Right atrium auricular region (tissue), 2 donors: ENCODE measurements around the gene HRC. TPM values are rescaled to one million over a fixed set of nuclear protein-coding genes. Genes with fewer than 3 reads are reported as not detected.
"Not testable (repeated sequence)": the region's sequence is repeated elsewhere in the genome, so short reads cannot be mapped to it uniquely, and the experiment has no call there.

Experiments used
- DNase-seq: peaks from one replicate; pipeline ENCODE4 v3.0.0-alpha.2; 2019; ENCODE audit warnings: low spot score
- H3K27ac ChIP-seq, 2 donors: fragments of 200-600 bp; sonication (generic); 1 replicate in 1 of 2; 2 replicates in 1 of 2; pipeline ENCODE4 v1.5.1; 2016 to 2019
- H3K27me3 ChIP-seq, 2 donors: fragments of 200-600 bp; sonication (generic); one replicate each; pipeline versions ENCODE4 v1.5.1 to v1.6.0; 2017 to 2019
- H3K36me3 ChIP-seq: fragments of 200-600 bp; sonication (generic); one replicate; pipeline ENCODE4 v1.5.1; 2016
- H3K4me1 ChIP-seq, 2 donors: fragments of 200-600 bp; sonication (generic); one replicate each; pipeline versions ENCODE4 v1.5.1 to v1.6.0; 2017 to 2019
- H3K4me3 ChIP-seq, 2 donors: fragments of 200-600 bp; sonication (generic); 1 replicate in 1 of 2; 2 replicates in 1 of 2; pipeline ENCODE4 v1.5.1; 2017 to 2019; ENCODE audit warnings: mild to moderate bottlenecking in 1 of 2, moderate library complexity in 1 of 2
- H3K9me3 ChIP-seq, 2 donors: fragments of 200-600 bp; sonication (generic); one replicate each; pipeline ENCODE4 v1.5.1; 2019
- total RNA-seq, 2 donors: library from RNA; depleted of rRNA; stranded (reverse); fragments of >200 nt; gene quantifications; one replicate each; pipeline ENCODE4 v1.1.0, GENCODE V29; 2016
- TF ChIP-seq, protein P1 (sequence below), 2 donors: fragments of 200-600 bp; sonication (generic); IDR thresholded peaks; one replicate each; pipeline ENCODE4 v1.5.1; 2019; ENCODE audit warnings: antibody characterized with exemption in 2 of 2

HRC gene
- total RNA-seq, 2 donors from 2014 or later: 558 to 1,164 TPM

DNA sequence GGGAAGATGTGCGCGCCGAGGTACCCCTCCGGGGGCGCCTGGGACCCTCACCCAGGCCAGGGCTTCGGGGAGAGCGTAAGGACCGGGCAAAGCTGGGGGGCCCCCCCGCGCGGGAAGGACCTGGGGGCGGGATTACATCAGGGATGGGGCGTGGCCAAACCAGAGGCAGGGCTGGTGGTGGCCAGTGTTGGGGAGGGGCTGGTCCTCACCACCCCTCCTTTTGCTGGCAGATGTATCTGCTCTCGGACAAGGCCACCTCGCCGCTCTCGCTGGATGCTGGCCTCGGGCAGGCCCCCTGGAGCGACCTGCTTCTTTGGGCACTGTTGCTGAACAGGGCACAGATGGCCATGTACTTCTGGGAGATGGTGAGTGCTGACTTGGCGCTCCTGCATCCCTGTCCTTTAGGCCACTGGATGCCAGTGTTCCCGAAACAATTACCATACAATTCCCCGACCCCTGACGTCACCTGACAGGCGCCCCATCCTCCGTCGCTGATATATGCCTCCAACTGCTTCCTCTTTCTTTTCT is 27.7 kb upstream of the HRC start:
- no peaks in the 10 kb centered on the region for H3K9me3 ChIP-seq
- no peaks in the 10 kb centered on the region for H3K4me1 ChIP-seq
- no peak overlapping the region for H3K4me3 ChIP-seq
- TF ChIP-seq, protein P1, sequence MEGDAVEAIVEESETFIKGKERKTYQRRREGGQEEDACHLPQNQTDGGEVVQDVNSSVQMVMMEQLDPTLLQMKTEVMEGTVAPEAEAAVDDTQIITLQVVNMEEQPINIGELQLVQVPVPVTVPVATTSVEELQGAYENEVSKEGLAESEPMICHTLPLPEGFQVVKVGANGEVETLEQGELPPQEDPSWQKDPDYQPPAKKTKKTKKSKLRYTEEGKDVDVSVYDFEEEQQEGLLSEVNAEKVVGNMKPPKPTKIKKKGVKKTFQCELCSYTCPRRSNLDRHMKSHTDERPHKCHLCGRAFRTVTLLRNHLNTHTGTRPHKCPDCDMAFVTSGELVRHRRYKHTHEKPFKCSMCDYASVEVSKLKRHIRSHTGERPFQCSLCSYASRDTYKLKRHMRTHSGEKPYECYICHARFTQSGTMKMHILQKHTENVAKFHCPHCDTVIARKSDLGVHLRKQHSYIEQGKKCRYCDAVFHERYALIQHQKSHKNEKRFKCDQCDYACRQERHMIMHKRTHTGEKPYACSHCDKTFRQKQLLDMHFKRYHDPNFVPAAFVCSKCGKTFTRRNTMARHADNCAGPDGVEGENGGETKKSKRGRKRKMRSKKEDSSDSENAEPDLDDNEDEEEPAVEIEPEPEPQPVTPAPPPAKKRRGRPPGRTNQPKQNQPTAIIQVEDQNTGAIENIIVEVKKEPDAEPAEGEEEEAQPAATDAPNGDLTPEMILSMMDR (IDR thresholded peaks at IDR 0.05): no peak
- H3K27me3 ChIP-seq: no peaks in the 10 kb centered on the region
- peaks cover 39% of the 10 kb centered on the region for H3K36me3 ChIP-seq
- no peak overlapping the region for H3K27ac ChIP-seq
- no peak for DNase-seq

DNA sequence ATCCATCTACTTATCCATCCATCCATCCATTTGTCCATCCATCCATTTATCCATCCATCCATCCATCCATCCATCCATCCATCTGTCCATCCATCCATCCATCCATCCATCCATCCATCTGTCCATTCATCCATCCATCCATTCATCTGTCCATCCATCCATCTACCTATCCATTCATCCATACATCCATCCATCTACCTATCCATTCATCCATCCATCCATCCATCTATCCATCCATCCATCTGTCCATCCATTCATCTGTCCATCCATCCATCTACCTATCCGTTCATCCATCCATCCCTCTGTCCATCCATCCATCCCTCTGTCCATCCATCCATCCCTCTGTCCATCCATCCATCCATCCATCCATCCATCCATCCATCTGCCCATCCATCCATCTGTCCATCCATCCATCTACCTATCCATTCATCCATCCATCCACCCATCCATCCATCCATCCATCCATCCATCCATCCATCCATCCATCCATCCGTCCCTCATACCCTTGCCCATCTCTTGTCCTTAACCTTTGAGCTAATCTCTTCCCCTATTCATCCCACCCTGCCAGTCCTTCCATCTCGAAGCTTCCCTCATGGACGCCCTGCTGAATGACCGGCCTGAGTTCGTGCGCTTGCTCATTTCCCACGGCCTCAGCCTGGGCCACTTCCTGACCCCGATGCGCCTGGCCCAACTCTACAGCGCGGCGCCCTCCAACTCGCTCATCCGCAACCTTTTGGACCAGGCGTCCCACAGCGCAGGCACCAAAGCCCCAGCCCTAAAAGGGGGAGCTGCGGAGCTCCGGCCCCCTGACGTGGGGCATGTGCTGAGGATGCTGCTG is 27.0 kb upstream of the HRC start:
- H3K4me3 ChIP-seq, H3K4me1 ChIP-seq, H3K27me3 ChIP-seq, H3K27ac ChIP-seq, DNase-seq, H3K9me3 ChIP-seq: not testable (repeated sequence)
- peaks cover 36% of the 10 kb centered on the region for H3K36me3 ChIP-seq

DNA sequence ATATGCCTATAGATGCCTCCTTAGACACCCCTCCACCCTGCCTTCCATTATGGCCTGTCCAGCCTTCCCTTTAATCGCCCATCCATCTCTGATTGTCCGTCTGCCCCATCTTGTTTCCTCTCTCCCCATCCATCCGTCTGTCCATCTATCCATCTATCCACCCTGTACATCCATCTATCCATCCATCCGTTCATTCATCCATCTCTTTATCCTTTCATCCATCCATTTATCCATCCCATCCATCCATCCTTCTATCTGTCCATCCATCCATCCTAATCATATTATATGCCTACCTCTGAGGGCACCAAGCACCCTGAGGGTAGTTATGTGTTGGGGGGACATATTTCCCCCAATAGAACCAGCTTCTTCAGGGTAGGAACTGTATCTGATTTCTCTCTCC is 25.5 kb upstream of the HRC start:
- Histone ChIP-seq H3K9me3 (no peaks in the 10 kb centered on the region), H3K36me3 (peaks cover 26% of the 10 kb centered on the region), H3K27ac (no peak overlapping the region), H3K4me3 (no peak overlapping the region), H3K27me3 (no peaks in the 10 kb centered on the region), H3K4me1 (no peaks in the 10 kb centered on the region)
- TF ChIP-seq, protein P1 (IDR thresholded peaks at IDR 0.05): no peak
- DNase-seq: no peak

- Histone ChIP-seq H3K4me3 (no peak overlapping the region), H3K27me3 (no peaks in the 10 kb centered on the region), H3K36me3 (peaks cover 65% of the 10 kb centered on the region), H3K27ac (no peak overlapping the region), H3K9me3 (no peaks in the 10 kb centered on the region), H3K4me1 (no peaks in the 10 kb centered on the region)
- TF ChIP-seq, protein P1 (IDR thresholded peaks at IDR 0.05): no peak
- DNase-seq: no peak
Measured at GRCh38 chr19:49173198-49173597, 18.0 kb upstream of the HRC start.

GRCh38 chr19:49168421-49168820 is 13.2 kb upstream of the HRC start:
- H3K36me3 ChIP-seq: peaks cover 56% of the 10 kb centered on the region

DNA sequence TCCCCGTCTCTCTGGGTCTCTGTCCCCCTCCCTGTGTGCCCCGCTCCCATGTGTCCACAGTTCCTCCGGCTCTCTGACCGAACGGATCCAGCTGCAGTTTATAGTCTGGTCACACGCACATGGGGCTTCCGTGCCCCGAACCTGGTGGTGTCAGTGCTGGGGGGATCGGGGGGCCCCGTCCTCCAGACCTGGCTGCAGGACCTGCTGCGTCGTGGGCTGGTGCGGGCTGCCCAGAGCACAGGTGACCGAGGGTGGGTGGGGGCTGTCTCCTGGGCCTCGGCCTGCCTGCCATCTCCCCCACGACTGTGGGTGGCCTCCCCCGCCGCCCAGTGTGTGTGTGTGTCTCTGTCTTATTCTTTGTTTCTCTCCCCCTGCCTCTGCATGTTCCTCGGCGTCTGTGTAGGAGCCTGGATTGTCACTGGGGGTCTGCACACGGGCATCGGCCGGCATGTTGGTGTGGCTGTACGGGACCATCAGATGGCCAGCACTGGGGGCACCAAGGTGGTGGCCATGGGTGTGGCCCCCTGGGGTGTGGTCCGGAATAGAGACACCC is 12.7 kb upstream of the HRC start:
- TF ChIP-seq, protein P1 (IDR thresholded peaks at IDR 0.05): no peak
- Histone ChIP-seq H3K4me3 (no peak overlapping the region), H3K27me3 (no peaks in the 10 kb centered on the region), H3K27ac (no peak overlapping the region), H3K9me3 (no peaks in the 10 kb centered on the region), H3K36me3 (peaks cover 51% of the 10 kb centered on the region), H3K4me1 (peaks cover 0 to 20% of the 10 kb centered on the region in 2 donors)
- DNase-seq: no peak

More at GRCh38 chr19:49168421-49168820, 13.2 kb upstream of the HRC start:
- H3K4me3 ChIP-seq: no peak overlapping the region
- H3K9me3 ChIP-seq: no peaks in the 10 kb centered on the region
- peaks cover 0 to 20% of the 10 kb centered on the region in 2 donors for H3K4me1 ChIP-seq
- no peak overlapping the region for H3K27ac ChIP-seq
- TF ChIP-seq, protein P1 (IDR thresholded peaks at IDR 0.05): no peak
- no peaks in the 10 kb centered on the region for H3K27me3 ChIP-seq
- DNase-seq: no peak
